GM12892 (cell line): ENCODE data around the gene UBASH3A.

Experiments
- POLR2A ChIP-seq: IDR thresholded peaks from 2 replicates; pipeline ENCODE4 v1.6.1; 2011; ENCODE audit warnings: low read depth, low read length, control low read depth
- POLR2AphosphoS5 ChIP-seq: IDR thresholded peaks from 2 replicates; pipeline ENCODE4 v1.6.1; 2011; ENCODE audit warnings: low read depth, low read length, control low read depth

- no peak for TF ChIP-seq POLR2A
- no peak for TF ChIP-seq POLR2AphosphoS5
These were observed 14.3 kb upstream of the UBASH3A start for GRCh38 chr21:42389449-42389835.
